HEK293 (cell line): Measurements from ENCODE around the gene WIPI1.
A peak's percentile ranks its signal among the peaks of the same experiment; 100 is the strongest.

Experiments used
- GLIS1 ChIP-seq: fragments of 450-650 bp; formaldehyde crosslinking; IDR thresholded peaks from 2 replicates; pipeline ENCODE4 v1.5.1; 2016; ENCODE audit warnings: missing biosample characterization, missing genetic modification characterization
- KLF10 ChIP-seq: fragments of 450-650 bp; IDR thresholded peaks from 2 replicates; pipeline ENCODE4 v1.5.1; 2018; ENCODE audit warnings: missing biosample characterization, mild to moderate bottlenecking, missing genetic modification characterization
- KLF7 ChIP-seq: fragments of 450-650 bp; formaldehyde crosslinking; IDR thresholded peaks from 2 replicates; pipeline ENCODE4 v1.5.1; 2016; ENCODE audit warnings: missing biosample characterization, missing genetic modification characterization, borderline replicate concordance
- KLF8 ChIP-seq: fragments of 450-650 bp; formaldehyde crosslinking; IDR thresholded peaks from 2 replicates; pipeline ENCODE4 v1.5.1; 2016; ENCODE audit warnings: missing biosample characterization, missing genetic modification characterization
- OVOL3 ChIP-seq: fragments of 450-650 bp; formaldehyde crosslinking; IDR thresholded peaks from 2 replicates; pipeline ENCODE4 v1.5.1; 2016; ENCODE audit warnings: missing biosample characterization, missing genetic modification characterization
- SP7 ChIP-seq: fragments of 450-650 bp; formaldehyde crosslinking; IDR thresholded peaks from 2 replicates; pipeline ENCODE4 v1.5.1; 2016; ENCODE audit warnings: missing biosample characterization, missing genetic modification characterization
- TRIM28 ChIP-seq: IDR thresholded peaks from 2 replicates; pipeline ENCODE4 v1.6.1; 2011; ENCODE audit warnings: low read length, control low read depth, borderline replicate concordance
- ZBTB10 ChIP-seq: fragments of 450-650 bp; formaldehyde crosslinking; IDR thresholded peaks from 2 replicates; pipeline ENCODE4 v1.5.1; 2016; ENCODE audit warnings: missing biosample characterization, missing genetic modification characterization
- ZBTB20 ChIP-seq: fragments of 450-650 bp; formaldehyde crosslinking; IDR thresholded peaks from 2 replicates; pipeline ENCODE4 v1.5.1; 2016; ENCODE audit warnings: missing biosample characterization, missing genetic modification characterization
- ZEB2 ChIP-seq: fragments of 450-650 bp; formaldehyde crosslinking; IDR thresholded peaks from 2 replicates; pipeline ENCODE4 v1.5.1; 2016; ENCODE audit warnings: missing biosample characterization, missing genetic modification characterization
- ZFP69B ChIP-seq: fragments of 450-650 bp; formaldehyde crosslinking; IDR thresholded peaks from 2 replicates; pipeline ENCODE4 v1.5.1; 2016; ENCODE audit warnings: missing biosample characterization, missing genetic modification characterization
- ZIC2 ChIP-seq: fragments of 450-650 bp; formaldehyde crosslinking; IDR thresholded peaks from 2 replicates; pipeline ENCODE4 v1.5.1; 2016; ENCODE audit warnings: missing biosample characterization, missing genetic modification characterization
- ZNF169 ChIP-seq: fragments of 450-650 bp; formaldehyde crosslinking; IDR thresholded peaks from 2 replicates; pipeline ENCODE4 v1.5.1; 2016; ENCODE audit warnings: missing biosample characterization, missing genetic modification characterization
- ZNF24 ChIP-seq: fragments of 450-650 bp; formaldehyde crosslinking; IDR thresholded peaks from 2 replicates; pipeline ENCODE4 v1.5.1; 2016; ENCODE audit warnings: missing biosample characterization, missing genetic modification characterization
- ZNF280D ChIP-seq: fragments of 450-650 bp; formaldehyde crosslinking; IDR thresholded peaks from 2 replicates; pipeline ENCODE4 v1.5.1; 2016; ENCODE audit warnings: missing biosample characterization, missing genetic modification characterization
- ZNF292 ChIP-seq: fragments of 450-650 bp; formaldehyde crosslinking; IDR thresholded peaks from 2 replicates; pipeline ENCODE4 v1.5.1; 2016; ENCODE audit warnings: low read depth, missing biosample characterization, missing genetic modification characterization, borderline replicate concordance
- ZNF391 ChIP-seq: fragments of 450-650 bp; formaldehyde crosslinking; IDR thresholded peaks from 2 replicates; pipeline ENCODE4 v1.5.1; 2016; ENCODE audit warnings: low read depth, missing biosample characterization, missing genetic modification characterization, borderline replicate concordance
- ZNF404 ChIP-seq: fragments of 450-650 bp; formaldehyde crosslinking; IDR thresholded peaks from 2 replicates; pipeline ENCODE4 v1.5.1; 2017; ENCODE audit warnings: missing biosample characterization, missing genetic modification characterization
- ZNF423 ChIP-seq: fragments of 450-650 bp; formaldehyde crosslinking; IDR thresholded peaks from 2 replicates; pipeline ENCODE4 v1.5.1; 2016; ENCODE audit warnings: missing biosample characterization, missing genetic modification characterization
- ZNF513 ChIP-seq: fragments of 450-650 bp; IDR thresholded peaks from 2 replicates; pipeline ENCODE4 v1.5.1; 2018; ENCODE audit warnings: missing biosample characterization, missing genetic modification characterization
- ZNF558 ChIP-seq: fragments of 450-650 bp; formaldehyde crosslinking; IDR thresholded peaks from 2 replicates; pipeline ENCODE4 v1.5.1; 2016; ENCODE audit warnings: missing biosample characterization, missing genetic modification characterization
- ZNF670 ChIP-seq: fragments of 450-650 bp; formaldehyde crosslinking; IDR thresholded peaks from 2 replicates; pipeline ENCODE4 v1.5.1; 2016; ENCODE audit warnings: missing biosample characterization, missing genetic modification characterization, low read depth
- ZNF785 ChIP-seq: fragments of 450-650 bp; formaldehyde crosslinking; IDR thresholded peaks from 2 replicates; pipeline ENCODE4 v1.5.1; 2016; ENCODE audit warnings: missing biosample characterization, missing genetic modification characterization
- ZXDB ChIP-seq: fragments of 450-650 bp; formaldehyde crosslinking; IDR thresholded peaks from 2 replicates; pipeline ENCODE4 v1.5.1; 2016; ENCODE audit warnings: missing biosample characterization, missing genetic modification characterization

The WIPI1 gene

DNA sequence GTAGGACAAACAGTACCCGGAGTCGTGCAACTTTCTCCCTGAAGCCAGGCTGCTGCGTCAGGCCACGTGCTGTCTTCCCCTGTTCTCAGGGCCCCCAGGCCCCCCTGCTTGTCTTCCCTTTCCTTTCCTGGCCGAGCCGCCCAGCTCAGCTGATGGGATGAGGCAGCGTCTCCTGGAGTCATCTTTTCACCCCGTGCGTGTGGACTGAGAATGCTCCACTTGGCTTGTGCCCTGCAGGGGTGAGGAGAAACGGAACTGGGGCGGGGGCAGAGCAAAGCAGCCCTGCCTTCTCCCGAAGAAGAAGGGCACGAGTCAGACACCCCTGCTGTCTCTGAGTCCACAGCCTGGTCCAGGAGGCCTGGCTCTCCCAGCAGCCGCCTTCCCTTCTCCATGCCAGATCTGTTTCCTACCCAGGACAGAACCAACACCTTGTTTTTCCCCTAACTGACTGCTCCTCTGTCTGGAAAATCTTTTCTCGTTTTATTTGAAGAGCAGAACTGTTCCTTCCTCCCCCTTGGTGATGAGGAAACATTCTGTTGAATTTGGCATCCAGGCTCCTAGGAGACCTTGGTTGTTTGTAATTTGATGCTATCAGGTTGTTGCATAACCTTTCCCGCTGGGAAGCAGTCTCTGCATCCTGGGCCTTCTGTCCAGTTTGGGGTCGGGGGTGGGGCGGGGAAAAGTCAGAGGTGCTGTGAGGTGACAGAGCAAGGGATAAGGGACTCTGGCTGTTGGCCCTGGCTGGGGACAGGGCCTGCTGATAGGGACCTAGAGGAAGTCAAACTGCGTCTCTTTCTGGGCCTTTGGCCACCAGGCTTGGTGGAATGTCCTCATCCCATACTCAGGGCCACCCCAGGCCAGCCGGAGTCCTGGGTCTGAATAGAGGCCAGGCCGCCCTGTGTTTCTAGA lies 78.8 kb downstream of the WIPI1 start (continued):
- TF ChIP-seq KLF10 (tag by site-specific recombination) (no peak), ZFP69B (0 out of 2 replicates have a peak, but pooled peaks have one; percentile 38), ZNF785 (tag by site-specific recombination) (no peak), ZNF423 (tag by site-specific recombination) (peak; percentile 46; the same call in 1 of the 2 replicates), ZNF404 (no peak), KLF8 (tag by site-specific recombination) (peak; percentile 48; the same call in 1 of the 2 replicates), SP7 (tag by site-specific recombination) (peak; percentile 68; the same call in 1 of the 2 replicates), ZBTB10 (tag by site-specific recombination) (0 out of 2 replicates have a peak, but pooled peaks have one; percentile 43), ZNF513 (peak; percentile 81), ZNF280D (tag by site-specific recombination) (peak; percentile 24; the same call in 1 of the 2 replicates), ZEB2 (tag by site-specific recombination) (peak; percentile 51), KLF7 (tag by site-specific recombination) (no peak), ZXDB (tag by site-specific recombination) (0 out of 2 replicates have a peak, but pooled peaks have one; percentile 23), ZNF391 (tag by site-specific recombination) (0 out of 2 replicates have a peak, but pooled peaks have one; percentile 20), OVOL3 (tag by site-specific recombination) (0 out of 2 replicates have a peak, but pooled peaks have one; percentile 13), ZNF169 (tag by site-specific recombination) (no peak), ZNF558 (tag by site-specific recombination) (0 out of 2 replicates have a peak, but pooled peaks have one; percentile 21), ZNF292 (tag by site-specific recombination) (no peak), ZBTB20 (tag by site-specific recombination) (peak; percentile 38; the same call in 1 of the 2 replicates), TRIM28 (peak; percentile 51), GLIS1 (tag by site-specific recombination) (peak; percentile 87), ZNF24 (tag by site-specific recombination) (peak; percentile 60), ZNF670 (no peak), ZIC2 (tag by site-specific recombination) (peak; percentile 72)
